ENCODE data around the gene DSC3.
"Not testable (repeated sequence)": the region's sequence is repeated elsewhere in the genome, so short reads cannot be mapped to it uniquely, and the experiment has no call there.

DSC3 gene

GRCh38 chr18:31041271-31042083, 1.1 kb downstream of the DSC3 start:
- no peak for DNase-seq (ENCODE audit: low read depth in 2 of 2)

GRCh38 chr18:31040686-31041270, 1.8 kb downstream of the DSC3 start:
- no peak for DNase-seq (ENCODE audit: low read depth in 2 of 2)

- DNase-seq (ENCODE audit: low read depth in 2 of 2), result no peak
Measured at GRCh38 chr18:31039426-31039825, 3.1 kb downstream of the DSC3 start.

- DNase-seq (ENCODE audit: low read depth in 2 of 2), result not testable (repeated sequence)
Measured at GRCh38 chr18:31037686-31038085, 4.9 kb downstream of the DSC3 start.

GRCh38 chr18:31034541-31034940, 8.0 kb downstream of the DSC3 start:
- no peak for DNase-seq (ENCODE audit: low read depth in 2 of 2)

GRCh38 chr18:31030574-31031278, 11.8 kb downstream of the DSC3 start:
- DNase-seq (ENCODE audit: low read depth in 2 of 2), result no peak

GRCh38 chr18:31015715-31016434, 26.7 kb downstream of the DSC3 start:
- DNase-seq (ENCODE audit: low read depth in 2 of 2), result no peak

- DNase-seq (ENCODE audit: low read depth in 2 of 2), result not testable (repeated sequence)
Measured at GRCh38 chr18:31011455-31011854, 31.1 kb downstream of the DSC3 start.

- DNase-seq (ENCODE audit: low read depth in 2 of 2), result no peak
Measured at GRCh38 chr18:31010601-31011000, 31.9 kb downstream of the DSC3 start.

- DNase-seq (ENCODE audit: low read depth in 2 of 2), result no peak
Measured at GRCh38 chr18:30999887-31000628, 42.5 kb downstream of the DSC3 start.

- no peak for DNase-seq (ENCODE audit: low read depth in 2 of 2)
Measured at GRCh38 chr18:30999186-30999585, 43.4 kb downstream of the DSC3 start.

GRCh38 chr18:30997223-30997622, 45.3 kb downstream of the DSC3 start:
- no peak for DNase-seq (ENCODE audit: low read depth in 2 of 2)

GRCh38 chr18:30992231-30992630, 50.3 kb downstream of the DSC3 start:
- no peak for DNase-seq (ENCODE audit: low read depth in 2 of 2)

GRCh38 chr18:30991397-30991796, 51.1 kb downstream of the DSC3 start:
- no peak for DNase-seq (ENCODE audit: low read depth in 2 of 2)

- DNase-seq (ENCODE audit: low read depth in 2 of 2), result no peak
Measured at GRCh38 chr18:30989141-30989540, 53.4 kb downstream of the DSC3 start.

GRCh38 chr18:30988440-30988839, 54.1 kb downstream of the DSC3 start:
- no peak for DNase-seq (ENCODE audit: low read depth in 2 of 2)

- DNase-seq (ENCODE audit: low read depth in 2 of 2), result no peak
Measured at GRCh38 chr18:30987467-30988241, 54.9 kb downstream of the DSC3 start.

GRCh38 chr18:30985753-30986152, 56.8 kb downstream of the DSC3 start:
- no peak for DNase-seq (ENCODE audit: low read depth in 2 of 2)

GRCh38 chr18:30982285-30982992, 60.1 kb downstream of the DSC3 start:
- DNase-seq (ENCODE audit: low read depth in 2 of 2), result no peak

- DNase-seq (ENCODE audit: low read depth in 2 of 2), result not testable (repeated sequence)
Measured at GRCh38 chr18:30978091-30978490, 64.5 kb downstream of the DSC3 start.

Measured in stimulated activated CD4-positive, alpha-beta T cell treated with anti-CD3 and anti-CD28 coated beads, Interleukin-4, amount 100 ng/mL, for 48 hours (primary cell).